OCI-LY7 (cell line): Measurements from ENCODE around the gene SANBR. TPM values are rescaled to one million over a fixed set of nuclear protein-coding genes. Genes with fewer than 3 reads are reported as not detected.

ENCODE experiments used
- BruUV-seq: library from RNA; stranded (reverse); fragments of 400-500 nt; replicated peaks from 2 replicates; lab custom pipeline; 2021; lab: Mats Ljungman, UMichigan
- CTCF ChIA-PET: fragments of 300-600 bp; sonication (Branson Sonifier 250); formaldehyde crosslinking; loops from one replicate; lab custom pipeline; 2022; ENCODE audit warnings: antibody characterized with exemption; ENCODE audit not compliant: unreplicated experiment; lab: Charles Lee
- POLR2A ChIA-PET: fragments of 300-600 bp; sonication (Branson Sonifier 250); formaldehyde crosslinking; loops from one replicate; lab custom pipeline; 2022; ENCODE audit warnings: antibody characterized with exemption; lab: Charles Lee
- DNase-seq: peaks from one replicate; pipeline ENCODE4 v3.0.0-alpha.2; 2015; ENCODE audit warnings: low spot score
- H2AFZ ChIP-seq: fragments of 200-600 bp; sonication (generic), shearing (Covaris generic); 2 replicates; pipeline ENCODE4 v1.6.1; 2014; ENCODE audit warnings: mild to moderate bottlenecking, antibody characterized with exemption, low read length, moderate library complexity
- H3K27ac ChIP-seq: fragments of 200-600 bp; sonication (generic); 2 replicates; pipeline ENCODE4 v1.5.1; 2014; ENCODE audit warnings: mixed run types, low read depth, mild to moderate bottlenecking, moderate library complexity, low read length, inconsistent platforms; ENCODE audit not compliant: poor library complexity, severe bottlenecking
- H3K36me3 ChIP-seq: fragments of 200-600 bp; sonication (generic); 2 replicates; pipeline ENCODE4 v1.6.1; 2014; ENCODE audit warnings: mild to moderate bottlenecking, antibody characterized with exemption, low read length, moderate library complexity, mixed read lengths; ENCODE audit not compliant: insufficient read depth
- H3K4me1 ChIP-seq: fragments of 200-600 bp; sonication (generic); 2 replicates; pipeline ENCODE4 v1.5.1; 2014; ENCODE audit warnings: mild to moderate bottlenecking, low read length; ENCODE audit not compliant: insufficient read depth, poor library complexity, severe bottlenecking
- H3K4me2 ChIP-seq: fragments of 200-600 bp; sonication (generic); 2 replicates; pipeline ENCODE4 v1.6.1; 2014; ENCODE audit warnings: mild to moderate bottlenecking, low read length
- H3K4me3 ChIP-seq: fragments of 200-600 bp; sonication (generic); 2 replicates; pipeline ENCODE4 v1.5.1; 2014; ENCODE audit warnings: mild to moderate bottlenecking, low read depth, low read length; ENCODE audit not compliant: poor library complexity, severe bottlenecking
- H3K79me2 ChIP-seq: fragments of 200-600 bp; sonication (generic); 2 replicates; pipeline ENCODE4 v1.6.1; 2016; ENCODE audit warnings: low read depth, mild to moderate bottlenecking, low read length, moderate library complexity, mixed read lengths; ENCODE audit not compliant: insufficient read depth
- H3K9me2 ChIP-seq: fragments of 200-600 bp; sonication (generic); 2 replicates; pipeline ENCODE4 v1.6.1; 2016; ENCODE audit warnings: mild to moderate bottlenecking, low read length, mixed read lengths; ENCODE audit not compliant: insufficient read depth
- H3K9me3 ChIP-seq: fragments of 200-600 bp; sonication (generic); 2 replicates; pipeline ENCODE4 v1.6.1; 2014; ENCODE audit warnings: mild to moderate bottlenecking, mixed run types, low read length, mixed read lengths
- H4K20me1 ChIP-seq: fragments of 200-600 bp; sonication (generic); 2 replicates; pipeline ENCODE4 v1.6.1; 2014; ENCODE audit warnings: mild to moderate bottlenecking, antibody characterized with exemption, low read length, moderate library complexity, mixed read lengths; ENCODE audit not compliant: insufficient read depth
- CTCF ChIP-seq: fragments of 200-600 bp; sonication (generic); conservative IDR thresholded peaks from 2 replicates; pipeline ENCODE4 v1.5.1; 2014; ENCODE audit warnings: mild to moderate bottlenecking, antibody characterized with exemption, low read length, moderate library complexity, mixed read lengths
- EZH2phosphoT487 ChIP-seq: fragments of 200-600 bp; sonication (generic); IDR thresholded peaks from 2 replicates; pipeline ENCODE4 v1.6.1; 2018; ENCODE audit warnings: low read depth, borderline replicate concordance, mild to moderate bottlenecking, mixed run types, antibody characterized with exemption, low read length, moderate library complexity, mixed read lengths
- intact Hi-C: fragments of 100-400 bp; cut with micrococcal nuclease; formaldehyde crosslinking; loops from one replicate; pipeline ENCODE4 v1.10.0; 2022; ENCODE audit not compliant: unreplicated experiment
- total RNA-seq, 2 experiments: library from RNA; depleted of rRNA in 1 of 2; stranded (reverse); fragments of >200 nt in 1 of 2; shearing (Covaris generic) in 1 of 2; gene quantifications; 2 replicates each; pipeline ENCODE4 v1.2.3, GENCODE V29; 2014 to 2022

The SANBR gene
- total RNA-seq, 2 experiments from 2014 or later: 8.3 to 11.9 TPM

GRCh38 chr2:61055557-61055956, 10.1 kb upstream of the SANBR start:
- Histone ChIP-seq H3K4me2 (no peak overlapping the region), H3K9me3 (no peaks in the 10 kb centered on the region), H3K36me3 (peaks cover 24% of the 10 kb centered on the region), H3K4me1 (no peaks in the 10 kb centered on the region), H3K27ac (no peak overlapping the region), H3K9me2 (no peaks in the 10 kb centered on the region), H3K79me2 (no peaks in the 10 kb centered on the region), H3K4me3 (no peak overlapping the region), H4K20me1 (no peaks in the 10 kb centered on the region), H2AFZ (no peak overlapping the region)
- no peak for TF ChIP-seq EZH2phosphoT487
- no peak for TF ChIP-seq CTCF
- POLR2A ChIA-PET: no interaction called here
- CTCF ChIA-PET: no interaction called here
- BruUV-seq: no TSS peak
- intact Hi-C loops: no loop called here
- no peak for DNase-seq

- DNase-seq: no peak
- Histone ChIP-seq H3K4me3 (no peak overlapping the region), H4K20me1 (no peaks in the 10 kb centered on the region), H3K9me3 (no peaks in the 10 kb centered on the region), H3K27ac (no peak overlapping the region), H3K4me2 (no peak overlapping the region), H3K36me3 (peaks cover 18% of the 10 kb centered on the region), H3K9me2 (no peaks in the 10 kb centered on the region), H2AFZ (no peak overlapping the region), H3K79me2 (no peaks in the 10 kb centered on the region), H3K4me1 (no peaks in the 10 kb centered on the region)
- no TSS peak for BruUV-seq
- POLR2A ChIA-PET: no interaction called here
- CTCF ChIA-PET: no interaction called here
- intact Hi-C loops: no loop called here
- no peak for TF ChIP-seq EZH2phosphoT487
- TF ChIP-seq CTCF: no peak
Observed at GRCh38 chr2:61057562-61057961, 8.1 kb upstream of the SANBR start.

GRCh38 chr2:61059382-61059781, 6.3 kb upstream of the SANBR start:
- TF ChIP-seq CTCF (no peak), EZH2phosphoT487 (no peak)
- Histone ChIP-seq H2AFZ (no peak overlapping the region), H3K36me3 (peaks cover 13% of the 10 kb centered on the region), H3K27ac (no peak overlapping the region), H3K4me2 (no peak overlapping the region), H4K20me1 (no peaks in the 10 kb centered on the region), H3K9me3 (no peaks in the 10 kb centered on the region), H3K79me2 (no peaks in the 10 kb centered on the region), H3K9me2 (no peaks in the 10 kb centered on the region), H3K4me1 (no peaks in the 10 kb centered on the region), H3K4me3 (no peak overlapping the region)
- BruUV-seq: no TSS peak
- POLR2A ChIA-PET: interaction anchor here (0.6 kb wide), 1 partner anchor 24 kb away, joined by 3 read pairs; no protein-coding TSS in a partner anchor
- intact Hi-C loops: no loop called here
- no peak for DNase-seq
- CTCF ChIA-PET: no interaction called here
